B cell (primary cell): ENCODE data around the gene IDI2. TPM values are rescaled to one million over a fixed set of nuclear protein-coding genes. Genes with fewer than 3 reads are reported as not detected.

ENCODE experiments used
- ATAC-seq: fragments of 200-7000 bp; cut with Tn5 transposase; one replicate; pipeline ENCODE4 v1.10.0; 2021; ENCODE audit warnings: low read depth, mild to moderate bottlenecking, moderate number of reproducible peaks, moderate library complexity
- CTCF ChIA-PET: fragments of 350-600 bp; sonication (Branson Sonifier 250); formaldehyde crosslinking; loops from one replicate; lab custom pipeline; 2021; ENCODE audit warnings: antibody characterized with exemption, inconsistent platforms; lab: Charles Lee
- POLR2A ChIA-PET: fragments of 350-600 bp; sonication (Branson Sonifier 250); formaldehyde crosslinking; loops from one replicate; lab custom pipeline; 2021; ENCODE audit warnings: antibody characterized with exemption; lab: Charles Lee
- DNase-seq: peaks from one replicate; pipeline ENCODE4 v3.0.0; 2013
- H2AFZ ChIP-seq: 2 replicates; pipeline ENCODE4 v1.6.1; 2012; ENCODE audit warnings: mild to moderate bottlenecking, low read depth, low read length; ENCODE audit not compliant: insufficient read depth, poor library complexity, severe bottlenecking
- H3K27ac ChIP-seq, 2 donors: 1 replicate in 1 of 2; 2 replicates in 1 of 2; pipeline ENCODE4 v1.5.1; 2012 to 2013; ENCODE audit warnings: low read length in 2 of 2, mild to moderate bottlenecking in 2 of 2, moderate library complexity in 1 of 2
- H3K27me3 ChIP-seq, 4 experiments: fragments of 200-600 bp in 1 of 4; sonication (generic) in 1 of 4; replicated peaks in 1 of 4; 1 replicate in 2 of 4; 2 replicates in 2 of 4; pipeline versions ENCODE4 v1.6.1 to v1.7.0; 2013 to 2016; ENCODE audit warnings: low read length in 3 of 4, mild to moderate bottlenecking in 2 of 4, mixed read lengths in 1 of 4, moderate library complexity in 1 of 4; ENCODE audit not compliant: insufficient read depth in 4 of 4, control insufficient read depth in 3 of 4; ENCODE audit errors: control extremely low read depth in 1 of 4
- H3K36me3 ChIP-seq, 2 experiments: replicated peaks in 1 of 2; 1 replicate in 1 of 2; 2 replicates in 1 of 2; pipeline versions ENCODE4 v1.6.1 to v1.7.1; 2013; ENCODE audit warnings: low read length in 1 of 2; ENCODE audit not compliant: insufficient read depth in 2 of 2, control insufficient read depth in 1 of 2; ENCODE audit errors: control extremely low read depth in 1 of 2, extremely low read depth in 1 of 2
- H3K4me1 ChIP-seq, 2 donors: fragments of 200-600 bp in 1 of 2; sonication (generic) in 1 of 2; 1 replicate in 1 of 2; 2 replicates in 1 of 2; pipeline versions ENCODE4 v1.5.1 to v1.6.1; 2013 to 2017; ENCODE audit warnings: low read length in 2 of 2; ENCODE audit not compliant: control insufficient read depth in 2 of 2, insufficient read depth in 2 of 2
- H3K4me2 ChIP-seq: replicated peaks from 2 replicates; pipeline ENCODE3; 2012; ENCODE audit warnings: mild to moderate bottlenecking, low read depth, low read length; ENCODE audit not compliant: poor library complexity, severe bottlenecking
- H3K4me3 ChIP-seq, 5 experiments: fragments of 200-600 bp in 1 of 5; sonication (generic) in 1 of 5; 1 replicate in 3 of 5; 2 replicates in 2 of 5; pipeline versions ENCODE4 v1.5.1 to v1.7.0; 2011 to 2016; ENCODE audit warnings: low read length in 4 of 5, mild to moderate bottlenecking in 4 of 5, low read depth in 2 of 5, control low read depth in 1 of 5, moderate library complexity in 1 of 5; ENCODE audit not compliant: insufficient read depth in 1 of 5; ENCODE audit errors: control extremely low read depth in 1 of 5, extremely low read depth in 1 of 5
- H3K79me2 ChIP-seq: fragments of 200-600 bp; sonication (generic); one replicate; pipeline ENCODE4 v1.6.0; 2016; ENCODE audit warnings: low read length; ENCODE audit not compliant: control insufficient read depth, insufficient read depth
- H3K9ac ChIP-seq: fragments of 200-600 bp; sonication (generic); 2 replicates; pipeline ENCODE4 v1.6.1; 2017; ENCODE audit warnings: mild to moderate bottlenecking, low read length, moderate library complexity
- H3K9me3 ChIP-seq, 3 donors: one replicate each; pipeline versions ENCODE4 v1.6.1 to v1.7.1; 2013; ENCODE audit warnings: low read length in 2 of 3; ENCODE audit not compliant: control insufficient read depth in 2 of 3, insufficient read depth in 1 of 3; ENCODE audit errors: control extremely low read depth in 1 of 3
- H4K20me1 ChIP-seq: 2 replicates; pipeline ENCODE4 v1.6.0; 2012; ENCODE audit warnings: mild to moderate bottlenecking, low read length; ENCODE audit not compliant: insufficient read depth, control insufficient read depth, poor library complexity, severe bottlenecking
- H3K27ac Mint-ChIP-seq: one replicate; pipeline ENCODE4 v1.8.0; 2021; ENCODE audit warnings: mixed read lengths
- H3K27me3 Mint-ChIP-seq: one replicate; pipeline ENCODE4 v1.8.0; 2021; ENCODE audit warnings: mixed read lengths
- H3K4me1 Mint-ChIP-seq: one replicate; pipeline ENCODE4 v1.8.0; 2021; ENCODE audit warnings: mixed read lengths
- H3K4me3 Mint-ChIP-seq: one replicate; pipeline ENCODE4 v1.8.0; 2021; ENCODE audit warnings: mixed read lengths
- H3K9me3 Mint-ChIP-seq: one replicate; pipeline ENCODE4 v1.8.0; 2022; ENCODE audit warnings: mixed read lengths; ENCODE audit not compliant: insufficient read depth
- EZH2 ChIP-seq: IDR thresholded peaks from 2 replicates; pipeline ENCODE4 v1.6.1; 2012; ENCODE audit warnings: borderline replicate concordance, low read depth, mild to moderate bottlenecking, moderate library complexity, low read length; ENCODE audit not compliant: insufficient read depth, poor library complexity, severe bottlenecking
- WGBS: methylation state at CpG from one replicate; pipeline ENCODE4 v1.1.5; 2013; ENCODE audit warnings: missing lambda C conversion rate; ENCODE audit not compliant: insufficient coverage; 5-methylcytosine and 5-hydroxymethylcytosine counted together
- intact Hi-C: fragments of 100-400 bp; cut with micrococcal nuclease; formaldehyde crosslinking; loops from one replicate; pipeline ENCODE4 v1.10.0; 2022
- polyA plus RNA-seq: library from polyadenylated mRNA; depleted of rRNA; stranded (reverse); fragments of >200 nt; gene quantifications from 2 replicates; pipeline ENCODE4 v1.2.3, GENCODE V29; 2012
- total RNA-seq, 2 donors: library from RNA; stranded (reverse); fragments of 120-200 nt in 1 of 2; gene quantifications; 1 replicate in 1 of 2; 2 replicates in 1 of 2; pipeline versions ENCODE4 v1.2.3 to v1.2.4, GENCODE V29; 2013 to 2022
- TF ChIP-seq, protein P1 (sequence below): fragments of 200-600 bp; IDR thresholded peaks from one replicate; pipeline ENCODE4 v1.8.0; 2022; ENCODE audit warnings: antibody characterized with exemption, mild to moderate bottlenecking

Gene IDI2
- total and polyA plus RNA-seq, 2 donors (not counting 1 experiment from before 2014, with no cell fraction given): not detected

DNA sequence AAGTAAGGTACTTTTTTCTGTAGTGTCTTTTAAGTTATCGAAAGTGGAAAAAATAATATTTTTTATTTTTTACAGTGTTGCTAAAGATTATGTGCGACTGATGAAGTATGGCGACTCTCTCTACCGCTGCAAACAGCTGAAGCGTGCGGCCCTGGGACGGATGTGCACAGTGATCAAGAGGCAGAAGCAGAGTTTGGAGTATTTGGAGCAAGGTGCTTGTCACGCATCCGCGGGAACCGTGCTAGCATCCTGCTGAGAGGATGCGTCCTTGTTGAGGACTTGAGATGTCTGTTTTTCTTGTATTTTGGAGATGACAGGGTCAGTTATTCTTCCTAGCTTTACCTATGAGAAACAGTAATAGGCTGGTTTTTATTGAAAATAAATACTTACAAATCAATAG is 29.6 kb downstream of the IDI2 start:
- H3K4me1 ChIP-seq: peaks cover 0 to under 1% of the 10 kb centered on the region in 2 donors
- peaks cover 46% of the 10 kb centered on the region for H3K79me2 ChIP-seq
- H4K20me1 ChIP-seq: peaks cover 31% of the 10 kb centered on the region
- intact Hi-C loops: no loop called here
- Mint-ChIP-seq H3K4me3 (no peak overlapping the region), H3K27me3 (no peaks in the 10 kb centered on the region), H3K9me3 (no peaks in the 10 kb centered on the region), H3K4me1 (peaks cover 9% of the 10 kb centered on the region), H3K27ac (no peak overlapping the region)
- no peaks in the 10 kb centered on the region for H3K27me3 ChIP-seq
- H3K4me3 ChIP-seq: no peak overlapping the region
- ChIA-PET POLR2A (no interaction called here), CTCF (no interaction called here)
- H3K27ac ChIP-seq: no peak overlapping the region
- peaks cover 6 to 63% of the 10 kb centered on the region in 2 experiments for H3K36me3 ChIP-seq
- H3K4me2 ChIP-seq: no peak overlapping the region
- TF ChIP-seq EZH2: no peak
- TF ChIP-seq, protein P1, sequence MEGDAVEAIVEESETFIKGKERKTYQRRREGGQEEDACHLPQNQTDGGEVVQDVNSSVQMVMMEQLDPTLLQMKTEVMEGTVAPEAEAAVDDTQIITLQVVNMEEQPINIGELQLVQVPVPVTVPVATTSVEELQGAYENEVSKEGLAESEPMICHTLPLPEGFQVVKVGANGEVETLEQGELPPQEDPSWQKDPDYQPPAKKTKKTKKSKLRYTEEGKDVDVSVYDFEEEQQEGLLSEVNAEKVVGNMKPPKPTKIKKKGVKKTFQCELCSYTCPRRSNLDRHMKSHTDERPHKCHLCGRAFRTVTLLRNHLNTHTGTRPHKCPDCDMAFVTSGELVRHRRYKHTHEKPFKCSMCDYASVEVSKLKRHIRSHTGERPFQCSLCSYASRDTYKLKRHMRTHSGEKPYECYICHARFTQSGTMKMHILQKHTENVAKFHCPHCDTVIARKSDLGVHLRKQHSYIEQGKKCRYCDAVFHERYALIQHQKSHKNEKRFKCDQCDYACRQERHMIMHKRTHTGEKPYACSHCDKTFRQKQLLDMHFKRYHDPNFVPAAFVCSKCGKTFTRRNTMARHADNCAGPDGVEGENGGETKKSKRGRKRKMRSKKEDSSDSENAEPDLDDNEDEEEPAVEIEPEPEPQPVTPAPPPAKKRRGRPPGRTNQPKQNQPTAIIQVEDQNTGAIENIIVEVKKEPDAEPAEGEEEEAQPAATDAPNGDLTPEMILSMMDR: no peak
- H3K9ac ChIP-seq: no peak overlapping the region
- whole genome bisulfite sequencing: 96% methylated on average over 9 of the region's 12 CpGs
- H2AFZ ChIP-seq: no peak overlapping the region
- ATAC-seq (no peak), DNase-seq (no peak)
- no peaks in the 10 kb centered on the region for H3K9me3 ChIP-seq

DNA sequence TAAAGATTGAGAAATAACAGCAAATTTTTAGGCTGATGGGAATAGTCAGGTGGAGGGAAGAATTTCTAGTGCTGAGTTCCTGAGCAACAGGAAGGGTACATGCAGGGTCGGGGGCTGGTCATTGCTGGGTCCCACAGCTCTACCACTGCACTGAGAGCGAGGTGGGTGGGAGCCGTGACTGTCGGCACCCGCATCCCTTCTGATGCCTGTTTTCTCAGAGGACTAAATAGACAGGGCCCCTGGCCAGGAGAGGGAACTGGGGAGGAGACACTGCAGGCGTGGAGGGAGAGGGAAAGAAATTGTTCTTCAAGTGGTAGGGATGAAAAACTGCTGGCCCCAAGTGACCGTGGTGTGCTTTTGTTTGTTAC is 30.1 kb downstream of the IDI2 start:
- intact Hi-C loops: no loop called here
- no peak for ATAC-seq
- Histone ChIP-seq H3K4me2 (no peak overlapping the region), H3K36me3 (peaks cover 6 to 62% of the 10 kb centered on the region in 2 experiments), H2AFZ (no peak overlapping the region), H3K79me2 (peaks cover 51% of the 10 kb centered on the region), H3K4me1 (peaks cover 0 to 5% of the 10 kb centered on the region in 2 donors), H3K9ac (no peak overlapping the region), H3K4me3 (no peak overlapping the region), H3K9me3 (no peaks in the 10 kb centered on the region), H3K27me3 (no peaks in the 10 kb centered on the region), H3K27ac (no peak overlapping the region), H4K20me1 (peaks cover 35% of the 10 kb centered on the region)
- Mint-ChIP-seq H3K4me1 (peaks cover 13% of the 10 kb centered on the region), H3K27ac (no peak overlapping the region), H3K9me3 (no peaks in the 10 kb centered on the region), H3K4me3 (no peak overlapping the region), H3K27me3 (no peaks in the 10 kb centered on the region)
- TF ChIP-seq, protein P1: no peak
- no peak for TF ChIP-seq EZH2
- 98% methylated on average over 7 of the region's 7 CpGs for WGBS
- DNase-seq: no peak
- ChIA-PET CTCF (no interaction called here), POLR2A (no interaction called here)
